HCT116 (cell line): ENCODE data around the gene CTU2. TPM values are rescaled to one million over a fixed set of nuclear protein-coding genes. Genes with fewer than 3 reads are reported as not detected.

Experiments
- ATAC-seq: fragments of 200-7000 bp; cut with Tn5 transposase; 2 replicates; pipeline ENCODE4 v1.9.1; 2020; ENCODE audit warnings: mild to moderate bottlenecking, moderate library complexity
- BruUV-seq: library from RNA; stranded (reverse); fragments of 400-500 nt; replicated peaks from 2 replicates; lab custom pipeline; 2021; lab: Mats Ljungman, UMichigan
- CTCF ChIA-PET: fragments of 300-600 bp; sonication (Branson Sonifier 250); formaldehyde crosslinking; loops from one replicate; lab custom pipeline; 2021; ENCODE audit warnings: antibody characterized with exemption; lab: Charles Lee
- POLR2A ChIA-PET: fragments of 300-600, 350-600 bp; sonication (Branson Sonifier 250); formaldehyde crosslinking; loops from one replicate; lab custom pipeline; 2021; ENCODE audit warnings: antibody characterized with exemption; lab: Charles Lee
- RAD21 ChIA-PET, 2 experiments: fragments of 300-600 bp; sonication (Branson Sonifier 250); formaldehyde crosslinking; loops; one replicate each; lab custom pipeline; 2023; ENCODE audit warnings: low total read pairs in 2 of 2; ENCODE audit not compliant: uncharacterized antibody in 2 of 2, unreplicated experiment in 2 of 2, low non-redundant PET in 1 of 2; lab: Charles Lee
- DNase-seq: peaks from one replicate; pipeline ENCODE4 v3.0.0-alpha.2; 2010; ENCODE audit warnings: low read depth, low spot score
- H2AFZ ChIP-seq: fragments of 200-600 bp; shearing (Covaris generic), sonication (generic); 2 replicates; pipeline ENCODE4 v1.6.1; 2017; ENCODE audit warnings: low read depth, mixed run types, mixed read lengths, antibody characterized with exemption, low read length; ENCODE audit not compliant: poor library complexity, severe bottlenecking
- H3K27ac ChIP-seq: 2 replicates; pipeline ENCODE4 v1.5.1; 2012; ENCODE audit warnings: low read depth, low read length
- H3K27me3 ChIP-seq: fragments of 200-600 bp; sonication (generic); 2 replicates; pipeline ENCODE4 v1.6.1; 2016; ENCODE audit warnings: mixed run types, low read length, mixed read lengths; ENCODE audit not compliant: insufficient read depth
- H3K36me3 ChIP-seq, 2 experiments: fragments of 200-500 bp in 1 of 2; fragments of 200-600 bp in 1 of 2; sonication (Bioruptor generic) in 1 of 2; sonication (generic) in 1 of 2; 2 replicates each; pipeline versions ENCODE4 v1.5.1 to v1.6.1; 2014 to 2016; ENCODE audit warnings: low read length in 2 of 2, inconsistent platforms in 1 of 2, mixed read lengths in 1 of 2, mixed run types in 1 of 2; ENCODE audit not compliant: insufficient read depth in 2 of 2, control insufficient read depth in 1 of 2
- H3K4me1 ChIP-seq, 2 experiments: fragments of 200-600 bp in 1 of 2; sonication (generic) in 1 of 2; 2 replicates each; pipeline versions ENCODE4 v1.5.1 to v1.6.1; 2012 to 2017; ENCODE audit warnings: low read length in 2 of 2, inconsistent platforms in 1 of 2, mild to moderate bottlenecking in 1 of 2, mixed read lengths in 1 of 2, mixed run types in 1 of 2, moderate library complexity in 1 of 2; ENCODE audit not compliant: insufficient read depth in 2 of 2, control insufficient read depth in 1 of 2
- H3K4me2 ChIP-seq: fragments of 200-600 bp; sonication (generic); 2 replicates; pipeline ENCODE4 v1.6.1; 2017; ENCODE audit warnings: mixed run types, low read length, mixed read lengths
- H3K4me3 ChIP-seq, 2 experiments: fragments of 200-600 bp in 1 of 2; sonication (generic) in 1 of 2; replicated peaks in 1 of 2; 2 replicates each; pipeline ENCODE4 v1.5.1; 2011 to 2016; ENCODE audit warnings: low read length in 2 of 2, control low read depth in 1 of 2, low read depth in 1 of 2, mild to moderate bottlenecking in 1 of 2, mixed read lengths in 1 of 2, mixed run types in 1 of 2
- H3K79me2 ChIP-seq: fragments of 200-600 bp; sonication (generic); 2 replicates; pipeline ENCODE4 v1.6.1; 2017; ENCODE audit warnings: mild to moderate bottlenecking, mixed run types, low read length, moderate library complexity, mixed read lengths; ENCODE audit not compliant: insufficient read depth
- H3K9ac ChIP-seq: fragments of 200-600 bp; sonication (generic); 2 replicates; pipeline ENCODE4 v1.6.1; 2016; ENCODE audit warnings: low read length, mixed read lengths
- H3K9me2 ChIP-seq: fragments of 200-600 bp; sonication (generic), shearing (Covaris generic); 2 replicates; pipeline ENCODE4 v1.6.1; 2017; ENCODE audit warnings: mixed run types, mild to moderate bottlenecking, moderate library complexity; ENCODE audit not compliant: insufficient read depth
- H3K9me3 ChIP-seq, 2 experiments: fragments of 200-500 bp in 1 of 2; fragments of 200-600 bp in 1 of 2; sonication (Bioruptor generic) in 1 of 2; sonication (generic) in 1 of 2; 2 replicates each; pipeline ENCODE4 v1.6.1; 2014 to 2017; ENCODE audit warnings: low read length in 2 of 2, mixed read lengths in 2 of 2, inconsistent platforms in 1 of 2, low read depth in 1 of 2, mild to moderate bottlenecking in 1 of 2, mixed run types in 1 of 2, moderate library complexity in 1 of 2; ENCODE audit not compliant: control insufficient read depth in 1 of 2, insufficient read depth in 1 of 2
- H4K20me1 ChIP-seq: fragments of 200-600 bp; sonication (generic), shearing (Covaris generic); 2 replicates; pipeline ENCODE4 v1.6.1; 2017; ENCODE audit warnings: mixed run types, mild to moderate bottlenecking, moderate library complexity; ENCODE audit not compliant: insufficient read depth
- CEBPB ChIP-seq: IDR thresholded peaks from 2 replicates; pipeline ENCODE4 v1.6.1; 2012; ENCODE audit warnings: low read depth
- EZH2phosphoT487 ChIP-seq: fragments of 200-600 bp; IDR thresholded peaks from 2 replicates; pipeline ENCODE4 v1.6.1; 2018; ENCODE audit warnings: antibody characterized with exemption, borderline replicate concordance
- FOSL1 ChIP-seq: IDR thresholded peaks from 2 replicates; pipeline ENCODE4 v1.6.1; 2012; ENCODE audit warnings: low read depth
- RAD21 ChIP-seq: IDR thresholded peaks from 2 replicates; pipeline ENCODE4 v1.6.1; 2012; ENCODE audit warnings: low read depth, mild to moderate bottlenecking
- SIN3A ChIP-seq: IDR thresholded peaks from 2 replicates; pipeline ENCODE4 v1.6.1; 2012; ENCODE audit warnings: low read depth
- SRF ChIP-seq: IDR thresholded peaks from 2 replicates; pipeline ENCODE4 v1.6.1; 2012; ENCODE audit warnings: low read depth
- ZFX ChIP-seq: fragments of 450-650 bp; IDR thresholded peaks from 2 replicates; pipeline ENCODE4 v1.6.1; 2017
- ZNF274 ChIP-seq: fragments of 200-500 bp; sonication (Bioruptor generic); IDR thresholded peaks from 2 replicates; pipeline ENCODE4 v1.6.1; 2014; ENCODE audit warnings: mild to moderate bottlenecking, low read depth, low read length, inconsistent platforms
- intact Hi-C: fragments of 100-400 bp; cut with micrococcal nuclease; formaldehyde crosslinking; loops from 2 replicates; pipeline ENCODE4 v1.10.0; 2022
- total RNA-seq: library from RNA; stranded (reverse); gene quantifications from one replicate; pipeline ENCODE4 v1.2.1, GENCODE V29; 2021; ENCODE audit not compliant: unreplicated experiment
- TF ChIP-seq, protein P1 (sequence below), 3 experiments: fragments of 200-600 bp in 1 of 3; sonication (generic) in 1 of 3; IDR thresholded peaks in 2 of 3; conservative IDR thresholded peaks in 1 of 3; 2 replicates each; pipeline ENCODE4 v1.5.1; 2012 to 2017; ENCODE audit warnings: low read depth in 2 of 3, low read length in 2 of 3, antibody characterized with exemption in 1 of 3, borderline replicate concordance in 1 of 3, control low read depth in 1 of 3, mild to moderate bottlenecking in 1 of 3, mixed read lengths in 1 of 3, mixed run types in 1 of 3, moderate library complexity in 1 of 3; ENCODE audit not compliant: insufficient read depth in 1 of 3

CTU2 gene
- total RNA-seq, 1 experiment from 2014 or later, result 71.3 TPM

DNA sequence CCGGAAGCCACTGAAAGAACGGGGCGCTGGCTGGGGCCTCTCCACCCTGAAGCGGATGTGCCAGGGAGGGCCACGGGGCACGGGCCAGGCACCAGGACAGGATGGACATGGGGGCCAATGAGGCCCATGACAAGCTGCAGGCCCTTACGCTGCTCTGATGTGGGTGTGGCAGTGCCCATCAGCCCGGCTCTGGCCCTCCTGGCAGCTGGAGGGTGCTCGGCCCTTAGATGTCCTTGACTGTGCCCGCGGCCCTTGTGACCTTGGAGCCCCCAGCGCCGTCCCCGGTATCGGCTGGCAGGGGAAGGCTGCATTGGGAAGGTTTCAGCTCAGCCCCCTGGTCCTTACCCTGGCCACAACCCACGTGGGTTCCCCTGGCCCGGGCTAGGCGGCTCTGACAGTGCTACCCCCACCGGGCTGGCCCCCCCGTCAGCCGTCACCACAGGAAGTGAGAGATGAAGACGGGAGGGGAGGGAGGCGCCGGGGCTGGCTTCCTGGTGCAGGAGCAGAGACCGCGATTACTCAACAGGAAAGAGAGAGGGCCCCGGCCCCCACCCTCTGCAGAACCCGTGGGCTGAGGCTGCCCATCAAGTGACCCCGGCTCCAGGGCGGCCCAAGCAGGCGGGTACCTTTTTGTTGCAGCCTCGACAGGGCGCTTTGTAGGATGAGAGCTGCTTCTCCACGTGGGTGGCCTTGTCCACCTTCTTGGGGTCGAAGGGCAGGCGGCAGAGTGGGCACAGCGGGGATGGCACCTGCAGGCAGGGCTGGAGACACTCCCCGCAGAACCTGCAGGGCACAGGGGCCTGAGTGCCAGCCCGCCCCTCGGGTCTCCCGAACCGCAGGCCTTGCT lies 5.4 kb upstream of the CTU2 start:
- Histone ChIP-seq H3K4me3 (no peak overlapping the region), H3K4me2 (no peak overlapping the region), H3K4me1 (peaks cover 7 to 8% of the 10 kb centered on the region in 2 experiments; a peak in 3 of 4 replicates), H3K36me3 (peaks cover 2 to 3% of the 10 kb centered on the region in 2 experiments; a peak in 1 of 4 replicates), H3K9me2 (no peaks in the 10 kb centered on the region), H3K9me3 (no peaks in the 10 kb centered on the region), H3K9ac (no peak overlapping the region), H4K20me1 (no peaks in the 10 kb centered on the region), H3K27ac (no peak overlapping the region), H3K27me3 (no peaks in the 10 kb centered on the region), H2AFZ (no peak overlapping the region), H3K79me2 (peaks cover 10% of the 10 kb centered on the region)
- ChIA-PET POLR2A (no interaction called here), RAD21 (interaction anchor here in 1 of 2 experiments (0.7 kb wide), 1 partner anchor 29 kb away, joined by 3 read pairs; no protein-coding TSS in a partner anchor), CTCF (no interaction called here)
- no peak for DNase-seq
- no peak for ATAC-seq
- intact Hi-C loops, result no loop called here
- no peak for TF ChIP-seq EZH2phosphoT487
- no peak for TF ChIP-seq RAD21
- TF ChIP-seq FOSL1, result no peak
- no peak for TF ChIP-seq SIN3A
- TF ChIP-seq, protein P1, sequence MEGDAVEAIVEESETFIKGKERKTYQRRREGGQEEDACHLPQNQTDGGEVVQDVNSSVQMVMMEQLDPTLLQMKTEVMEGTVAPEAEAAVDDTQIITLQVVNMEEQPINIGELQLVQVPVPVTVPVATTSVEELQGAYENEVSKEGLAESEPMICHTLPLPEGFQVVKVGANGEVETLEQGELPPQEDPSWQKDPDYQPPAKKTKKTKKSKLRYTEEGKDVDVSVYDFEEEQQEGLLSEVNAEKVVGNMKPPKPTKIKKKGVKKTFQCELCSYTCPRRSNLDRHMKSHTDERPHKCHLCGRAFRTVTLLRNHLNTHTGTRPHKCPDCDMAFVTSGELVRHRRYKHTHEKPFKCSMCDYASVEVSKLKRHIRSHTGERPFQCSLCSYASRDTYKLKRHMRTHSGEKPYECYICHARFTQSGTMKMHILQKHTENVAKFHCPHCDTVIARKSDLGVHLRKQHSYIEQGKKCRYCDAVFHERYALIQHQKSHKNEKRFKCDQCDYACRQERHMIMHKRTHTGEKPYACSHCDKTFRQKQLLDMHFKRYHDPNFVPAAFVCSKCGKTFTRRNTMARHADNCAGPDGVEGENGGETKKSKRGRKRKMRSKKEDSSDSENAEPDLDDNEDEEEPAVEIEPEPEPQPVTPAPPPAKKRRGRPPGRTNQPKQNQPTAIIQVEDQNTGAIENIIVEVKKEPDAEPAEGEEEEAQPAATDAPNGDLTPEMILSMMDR (IDR thresholded peaks at IDR 0.05 in 2 of 3, conservative IDR thresholded peaks at IDR 0.05 in 1 of 3; ENCODE audit: borderline replicate concordance in 1 of 3, insufficient read depth in 1 of 3, low read depth in 2 of 3, low read length in 2 of 3), result no peak
- TF ChIP-seq ZNF274, result no peak
- TF ChIP-seq CEBPB, result no peak
- no peak for TF ChIP-seq ZFX
- no peak for TF ChIP-seq SRF
- BruUV-seq, result no TSS peak
